Erythroblast (primary cell): Measurements from ENCODE around the gene OR1A1.
"Not testable (repeated sequence)": the region's sequence is repeated elsewhere in the genome, so short reads cannot be mapped to it uniquely, and the experiment has no call there.

Source experiments
- GATA1 ChIP-seq: IDR thresholded peaks from 2 replicates; pipeline ENCODE4 v1.6.1; 2011; ENCODE audit warnings: low read depth, mild to moderate bottlenecking, control low read depth, low read length, moderate library complexity
- POLR2A ChIP-seq: IDR thresholded peaks from 2 replicates; pipeline ENCODE4 v1.6.1; 2011; ENCODE audit warnings: mild to moderate bottlenecking, low read length

DNA sequence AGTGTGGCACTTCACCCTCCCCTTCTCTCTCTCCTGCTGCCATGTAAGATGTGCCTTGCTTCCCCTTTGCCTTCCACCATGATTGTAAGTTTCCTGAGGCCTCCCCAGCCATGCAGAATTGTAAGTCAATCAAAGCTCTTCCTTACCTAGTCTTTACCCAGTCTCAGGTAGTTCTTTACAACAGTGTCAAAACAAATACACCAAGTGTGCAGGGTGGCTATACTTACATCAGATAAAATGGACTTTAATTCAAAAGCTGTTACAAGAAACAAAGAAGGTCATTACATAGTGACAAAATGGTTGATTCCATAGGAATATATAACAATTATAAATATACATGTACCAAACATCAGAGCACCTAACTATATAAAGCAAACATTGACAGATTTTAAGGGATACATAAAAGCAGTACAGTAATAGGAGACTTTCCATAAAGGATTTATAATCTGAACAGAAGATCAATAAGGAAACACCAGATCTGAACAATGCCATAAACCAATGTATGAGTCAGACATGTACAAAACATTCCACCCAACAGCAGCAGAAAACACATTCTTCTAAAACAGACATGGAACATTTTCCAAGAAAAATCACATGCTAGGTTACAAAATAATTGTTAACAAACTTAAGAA, 17.4 kb downstream of the OR1A1 start:
- TF ChIP-seq POLR2A, GATA1: not testable (repeated sequence)
